ENCODE data around the gene ACTG1.

Gene ACTG1

DNA sequence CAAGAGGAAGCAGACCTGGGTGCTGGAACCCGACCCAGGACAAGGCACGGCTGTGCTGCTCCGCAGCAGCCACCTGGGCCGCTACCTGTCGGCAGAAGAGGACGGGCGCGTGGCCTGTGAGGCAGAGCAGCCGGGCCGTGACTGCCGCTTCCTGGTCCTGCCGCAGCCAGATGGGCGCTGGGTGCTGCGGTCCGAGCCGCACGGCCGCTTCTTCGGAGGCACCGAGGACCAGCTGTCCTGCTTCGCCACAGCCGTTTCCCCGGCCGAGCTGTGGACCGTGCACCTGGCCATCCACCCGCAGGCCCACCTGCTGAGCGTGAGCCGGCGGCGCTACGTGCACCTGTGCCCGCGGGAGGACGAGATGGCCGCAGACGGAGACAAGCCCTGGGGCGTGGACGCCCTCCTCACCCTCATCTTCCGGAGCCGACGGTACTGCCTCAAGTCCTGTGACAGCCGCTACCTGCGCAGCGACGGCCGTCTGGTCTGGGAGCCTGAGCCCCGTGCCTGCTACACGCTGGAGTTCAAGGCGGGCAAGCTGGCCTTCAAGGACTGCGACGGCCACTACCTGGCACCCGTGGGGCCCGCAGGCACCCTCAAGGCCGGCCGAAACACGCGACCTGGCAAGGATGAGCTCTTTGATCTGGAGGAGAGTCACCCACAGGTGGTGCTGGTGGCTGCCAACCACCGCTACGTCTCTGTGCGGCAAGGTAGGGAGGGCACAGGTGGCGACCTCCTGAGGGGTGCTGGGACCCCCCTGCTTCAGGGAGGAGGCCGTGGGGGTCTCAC is 16.2 kb upstream of the ACTG1 start:
- H3K27ac ChIP-seq (ENCODE audit: poor library complexity, severe bottlenecking), result no peak overlapping the region
- TF ChIP-seq, protein P1, sequence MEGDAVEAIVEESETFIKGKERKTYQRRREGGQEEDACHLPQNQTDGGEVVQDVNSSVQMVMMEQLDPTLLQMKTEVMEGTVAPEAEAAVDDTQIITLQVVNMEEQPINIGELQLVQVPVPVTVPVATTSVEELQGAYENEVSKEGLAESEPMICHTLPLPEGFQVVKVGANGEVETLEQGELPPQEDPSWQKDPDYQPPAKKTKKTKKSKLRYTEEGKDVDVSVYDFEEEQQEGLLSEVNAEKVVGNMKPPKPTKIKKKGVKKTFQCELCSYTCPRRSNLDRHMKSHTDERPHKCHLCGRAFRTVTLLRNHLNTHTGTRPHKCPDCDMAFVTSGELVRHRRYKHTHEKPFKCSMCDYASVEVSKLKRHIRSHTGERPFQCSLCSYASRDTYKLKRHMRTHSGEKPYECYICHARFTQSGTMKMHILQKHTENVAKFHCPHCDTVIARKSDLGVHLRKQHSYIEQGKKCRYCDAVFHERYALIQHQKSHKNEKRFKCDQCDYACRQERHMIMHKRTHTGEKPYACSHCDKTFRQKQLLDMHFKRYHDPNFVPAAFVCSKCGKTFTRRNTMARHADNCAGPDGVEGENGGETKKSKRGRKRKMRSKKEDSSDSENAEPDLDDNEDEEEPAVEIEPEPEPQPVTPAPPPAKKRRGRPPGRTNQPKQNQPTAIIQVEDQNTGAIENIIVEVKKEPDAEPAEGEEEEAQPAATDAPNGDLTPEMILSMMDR (IDR thresholded peaks at IDR 0.05; ENCODE audit: poor library complexity, severe bottlenecking), result no peak
- peaks cover 4% of the 10 kb centered on the region for H3K27me3 ChIP-seq (ENCODE audit: insufficient read depth, poor library complexity, severe bottlenecking)
- no peaks in the 10 kb centered on the region for H3K36me3 ChIP-seq (ENCODE audit: low read depth)
- ATAC-seq (ENCODE audit: low read depth) (no peak), DNase-seq (ENCODE audit: low spot score) (no peak)
- H3K9me3 ChIP-seq (ENCODE audit: severe bottlenecking), result no peaks in the 10 kb centered on the region
- H3K4me3 ChIP-seq (ENCODE audit: severe bottlenecking), result no peak overlapping the region
- no peaks in the 10 kb centered on the region for H3K4me1 ChIP-seq (ENCODE audit: insufficient read depth, poor library complexity, severe bottlenecking)

DNA sequence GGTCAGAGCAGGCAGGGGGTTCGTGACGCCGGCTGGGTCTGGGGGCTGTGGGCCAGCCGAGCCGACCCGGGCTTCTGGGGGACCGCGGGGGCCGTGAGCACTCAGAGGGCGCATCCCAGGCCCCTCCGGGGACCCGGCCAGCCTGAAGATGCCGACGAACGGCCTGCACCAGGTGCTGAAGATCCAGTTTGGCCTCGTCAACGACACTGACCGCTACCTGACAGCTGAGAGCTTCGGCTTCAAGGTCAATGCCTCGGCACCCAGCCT is 15.7 kb upstream of the ACTG1 start:
- DNase-seq (ENCODE audit: low spot score) (no peak), ATAC-seq (ENCODE audit: low read depth) (no peak)
- Histone ChIP-seq H3K27me3 (ENCODE audit: insufficient read depth, poor library complexity, severe bottlenecking) (peaks cover 4% of the 10 kb centered on the region), H3K27ac (ENCODE audit: poor library complexity, severe bottlenecking) (no peak overlapping the region), H3K36me3 (ENCODE audit: low read depth) (no peaks in the 10 kb centered on the region), H3K9me3 (ENCODE audit: severe bottlenecking) (no peaks in the 10 kb centered on the region), H3K4me1 (ENCODE audit: insufficient read depth, poor library complexity, severe bottlenecking) (no peaks in the 10 kb centered on the region), H3K4me3 (ENCODE audit: severe bottlenecking) (no peak overlapping the region)
- TF ChIP-seq, protein P1 (IDR thresholded peaks at IDR 0.05; ENCODE audit: poor library complexity, severe bottlenecking), result no peak

DNA sequence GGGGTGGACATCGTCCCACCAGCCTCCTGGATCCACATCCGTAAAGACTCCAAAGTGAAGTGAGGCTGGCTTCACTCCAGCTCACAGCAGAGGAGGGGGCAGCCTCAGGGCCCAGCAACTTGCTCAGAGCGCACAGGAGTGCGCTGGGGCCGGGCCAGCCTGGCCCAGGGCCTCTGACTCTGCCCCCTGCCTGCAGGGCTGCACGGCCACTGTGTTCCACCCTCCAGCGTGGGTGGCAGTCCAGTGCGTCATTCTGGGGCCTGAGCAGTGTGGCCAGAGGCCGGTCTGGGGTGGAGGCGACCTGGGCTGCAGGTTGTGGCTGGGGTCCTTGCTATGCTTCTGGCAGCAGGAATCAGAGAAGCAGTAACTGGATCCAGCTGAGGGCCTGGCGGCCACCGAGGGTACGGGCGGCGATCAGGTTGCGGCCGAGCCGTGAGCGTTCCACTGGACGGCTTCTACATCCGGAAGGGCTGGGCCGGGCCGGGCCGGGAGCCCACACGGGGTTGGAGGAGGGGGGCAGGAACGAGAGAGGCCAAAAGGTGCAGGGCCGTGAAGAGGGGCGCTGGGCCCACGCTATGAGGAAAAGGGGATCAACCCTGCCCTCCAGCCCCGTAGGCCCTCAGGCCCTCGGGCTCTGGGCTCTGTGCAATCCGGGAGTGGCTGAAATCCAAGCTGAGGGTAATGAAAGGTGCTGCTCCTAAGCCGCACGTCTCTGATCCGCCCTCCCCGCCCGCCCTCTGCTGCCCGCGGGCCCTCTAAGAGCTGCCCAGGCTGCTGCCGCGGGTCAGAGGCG is 15.2 kb upstream of the ACTG1 start, which contains the start of gene FSCN2:
TSS of gene FSCN2 (plus strand) at position 787 of the 793 bp plus-strand sequence. CDS start 155 bp downstream, outside the sequence.
- Histone ChIP-seq H3K27me3 (ENCODE audit: insufficient read depth, poor library complexity, severe bottlenecking) (peaks cover 4% of the 10 kb centered on the region), H3K9me3 (ENCODE audit: severe bottlenecking) (no peaks in the 10 kb centered on the region), H3K4me1 (ENCODE audit: insufficient read depth, poor library complexity, severe bottlenecking) (no peaks in the 10 kb centered on the region), H3K27ac (ENCODE audit: poor library complexity, severe bottlenecking) (no peak within 1 kb of the TSS), H3K4me3 (ENCODE audit: severe bottlenecking) (no peak within 1 kb of the TSS), H3K36me3 (ENCODE audit: low read depth) (no peaks in the 10 kb centered on the region)
- peak; percentile 44 for ATAC-seq (ENCODE audit: low read depth)
- TF ChIP-seq, protein P1 (IDR thresholded peaks at IDR 0.05; ENCODE audit: poor library complexity, severe bottlenecking), result no peak
- no peak for DNase-seq (ENCODE audit: low spot score)

DNA sequence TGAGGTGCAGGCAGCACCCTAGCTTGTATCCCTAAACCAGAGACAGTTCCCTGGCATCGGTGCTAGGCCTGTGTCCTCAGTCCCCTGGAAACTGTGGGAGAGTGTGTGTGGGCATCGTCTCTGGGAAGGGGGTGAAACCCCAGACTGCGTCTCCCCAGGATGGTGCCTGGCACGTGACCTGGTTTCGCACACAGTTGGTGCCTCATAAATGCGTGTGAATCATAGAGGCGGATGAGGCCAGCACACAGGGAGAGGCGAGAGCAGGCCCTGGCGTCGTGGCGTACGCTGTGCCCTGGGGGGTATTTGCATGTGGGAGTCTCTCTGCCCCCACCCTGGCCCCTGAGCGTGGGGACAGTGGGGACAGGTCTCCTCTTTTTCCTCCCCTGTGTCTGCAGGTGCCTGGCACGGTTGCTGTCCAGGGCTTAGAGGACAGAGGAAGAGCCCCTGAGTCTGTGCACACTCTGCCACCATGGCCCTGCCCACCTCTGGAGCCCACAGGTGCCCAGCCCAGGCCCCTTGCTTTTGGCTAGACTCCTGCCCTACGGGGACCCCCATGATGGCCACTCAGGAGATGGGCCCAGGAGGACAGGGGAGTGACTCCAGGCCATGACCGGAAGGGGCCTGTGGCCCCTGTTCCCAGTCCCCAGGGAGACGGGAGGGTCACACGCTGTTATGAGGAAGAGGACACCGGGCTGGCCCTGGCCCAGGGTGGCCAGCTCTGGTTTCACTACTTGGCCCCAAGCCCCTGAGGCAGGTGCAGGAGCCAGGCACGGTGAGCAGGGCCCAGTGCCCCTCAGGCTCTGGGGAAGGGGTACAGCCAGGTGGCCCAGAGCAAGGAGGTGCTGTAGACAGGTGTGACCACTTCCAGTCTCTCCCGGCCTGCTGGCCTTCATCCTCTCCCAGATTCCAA is 14.3 kb upstream of the ACTG1 start:
- Histone ChIP-seq H3K4me1 (ENCODE audit: insufficient read depth, poor library complexity, severe bottlenecking) (no peaks in the 10 kb centered on the region), H3K36me3 (ENCODE audit: low read depth) (no peaks in the 10 kb centered on the region), H3K9me3 (ENCODE audit: severe bottlenecking) (no peaks in the 10 kb centered on the region), H3K27ac (ENCODE audit: poor library complexity, severe bottlenecking) (no peak overlapping the region), H3K4me3 (ENCODE audit: severe bottlenecking) (no peak overlapping the region), H3K27me3 (ENCODE audit: insufficient read depth, poor library complexity, severe bottlenecking) (peaks cover 4% of the 10 kb centered on the region)
- ATAC-seq (ENCODE audit: low read depth), result no peak
- TF ChIP-seq, protein P1 (IDR thresholded peaks at IDR 0.05; ENCODE audit: poor library complexity, severe bottlenecking), result no peak
- no peak for DNase-seq (ENCODE audit: low spot score)
